Activated CD4-positive, alpha-beta memory T cell treated with anti-CD3 and anti-CD28 coated beads, Interleukin-2, amount 10 ng/mL, durations not matched to agents 7 days and 5 days (primary cell): ENCODE measurements around the gene TUT1. TPM values are rescaled to one million over a fixed set of nuclear protein-coding genes. Genes with fewer than 3 reads are reported as not detected.
A peak's percentile ranks its signal among the peaks of the same experiment; 100 is the strongest.

ENCODE experiments used
- CTCF ChIA-PET: fragments of 350-600 bp; sonication (Branson Sonifier 250); formaldehyde crosslinking; loops from one replicate; lab custom pipeline; 2021; ENCODE audit warnings: antibody characterized with exemption, inconsistent platforms; lab: Charles Lee
- POLR2A ChIA-PET: fragments of 350-600 bp; sonication (Branson Sonifier 250); formaldehyde crosslinking; loops from one replicate; lab custom pipeline; 2021; ENCODE audit warnings: antibody characterized with exemption; lab: Charles Lee
- DNase-seq: peaks from one replicate; pipeline ENCODE4 v3.0.0-alpha.2; 2020
- H3K27ac Mint-ChIP-seq: one replicate; pipeline ENCODE4 v1.8.0; 2021; ENCODE audit warnings: mild to moderate bottlenecking, mixed read lengths
- H3K27me3 Mint-ChIP-seq: one replicate; pipeline ENCODE4 v1.8.0; 2021; ENCODE audit warnings: mixed read lengths
- H3K36me3 Mint-ChIP-seq: one replicate; pipeline ENCODE4 v1.8.0; 2021; ENCODE audit warnings: low read depth, mixed read lengths
- H3K4me1 Mint-ChIP-seq: one replicate; pipeline ENCODE4 v1.8.0; 2021; ENCODE audit warnings: mixed read lengths
- H3K4me3 Mint-ChIP-seq: one replicate; pipeline ENCODE4 v1.8.0; 2021; ENCODE audit warnings: mild to moderate bottlenecking, mixed read lengths
- H3K9me3 Mint-ChIP-seq: one replicate; pipeline ENCODE4 v1.8.0; 2021; ENCODE audit warnings: mixed read lengths
- total RNA-seq, 2 experiments: library from RNA; stranded (reverse); gene quantifications; one replicate each; pipeline ENCODE4 v1.2.3, GENCODE V29; 2021

TUT1 gene
- total RNA-seq, 2 experiments from 2014 or later, result 23.7 to 25.2 TPM

GRCh38 chr11:62603776-62604299 is 12.5 kb upstream of the TUT1 start:
- CTCF ChIA-PET, result interaction anchor here (0.8 to 1.2 kb wide), 4 partner anchors 8 to 16 kb away, joined by 3 to 5 read pairs (median 3); partner anchors contain the start of gene TUT1
- Mint-ChIP-seq H3K27me3 (no peaks in the 10 kb centered on the region), H3K36me3 (peaks cover 66% of the 10 kb centered on the region)

GRCh38 chr11:62603072-62603408 is 11.7 kb upstream of the TUT1 start:
- Mint-ChIP-seq H3K9me3 (no peaks in the 10 kb centered on the region), H3K4me3 (peak overlapping the region; percentile 35), H3K4me1 (peaks cover 49% of the 10 kb centered on the region), H3K36me3 (peaks cover 67% of the 10 kb centered on the region), H3K27me3 (no peaks in the 10 kb centered on the region), H3K27ac (peak overlapping the region; percentile 24)
- ChIA-PET CTCF (interaction anchor here (1.1 to 1.2 kb wide), 2 partner anchors 9 to 11 kb away, joined by 3 read pairs; partner anchors contain the start of gene TUT1), POLR2A (interaction anchor here (0.8 to 6.4 kb wide), 5 partner anchors 8 to 62 kb away, joined by 5 to 84 read pairs (median 10); partner anchors contain the start of genes B3GAT3, C11orf98, CSKMT and EML3)
- DNase-seq, result no peak

More at GRCh38 chr11:62603776-62604299, 12.5 kb upstream of the TUT1 start:
- Mint-ChIP-seq H3K4me3 (peak overlapping the region; percentile 35), H3K27ac (peak overlapping the region; percentile 5), H3K4me1 (peaks cover 47% of the 10 kb centered on the region), H3K9me3 (no peaks in the 10 kb centered on the region)
- DNase-seq, result no peak
- POLR2A ChIA-PET, result interaction anchor here (1.2 to 6.4 kb wide), 5 partner anchors 8 to 61 kb away, joined by 5 to 84 read pairs (median 10); partner anchors contain the start of genes B3GAT3, C11orf98, CSKMT and EML3

- DNase-seq, result no peak
- H3K4me1 Mint-ChIP-seq, result peaks cover 49% of the 10 kb centered on the region
These were observed 11.1 kb upstream of the TUT1 start for GRCh38 chr11:62602141-62603071.

GRCh38 chr11:62601372-62602140 is 10.2 kb upstream of the TUT1 start, which contains the start of gene MTA2:
Gene MTA2, minus strand, starts transcription at chr11:62601865. Its CDS starts 415 bp downstream, at chr11:62601450.
- Mint-ChIP-seq H3K36me3 (peaks cover 69% of the 10 kb centered on the region), H3K27me3 (no peaks in the 10 kb centered on the region), H3K4me1 (peaks cover 53% of the 10 kb centered on the region), H3K9me3 (no peaks in the 10 kb centered on the region), H3K27ac (peak within 1 kb of the TSS; percentile 88), H3K4me3 (peak within 1 kb of the TSS; percentile 85)
- DNase-seq, result peak; percentile 100
- POLR2A ChIA-PET, result interaction anchor here (0.7 to 6.4 kb wide), 34 partner anchors 10 to 280 kb away, joined by 3 to 116 read pairs (median 4); partner anchors contain the start of genes AHNAK, B3GAT3, C11orf98 and CSKMT
- CTCF ChIA-PET, result interaction anchor here (0.8 to 3.3 kb wide), 10 partner anchors 10 to 206 kb away, joined by 3 to 51 read pairs (median 6); partner anchors contain the start of genes B3GAT3, EEF1G, HNRNPUL2 and TTC9C

More at GRCh38 chr11:62602141-62603071, 11.1 kb upstream of the TUT1 start:
- no peaks in the 10 kb centered on the region for H3K9me3 Mint-ChIP-seq
- H3K4me3 Mint-ChIP-seq, result peak overlapping the region; percentile 85
- peaks cover 67% of the 10 kb centered on the region for H3K36me3 Mint-ChIP-seq
- peak overlapping the region; percentile 88 for H3K27ac Mint-ChIP-seq
- CTCF ChIA-PET, result interaction anchor here (0.8 to 3.3 kb wide), 10 partner anchors 9 to 207 kb away, joined by 3 to 51 read pairs (median 6); partner anchors contain the start of genes B3GAT3, EEF1G, HNRNPUL2 and TTC9C
- POLR2A ChIA-PET, result interaction anchor here (0.7 to 6.4 kb wide), 33 partner anchors 9 to 279 kb away, joined by 3 to 116 read pairs (median 6); partner anchors contain the start of genes AHNAK, B3GAT3, C11orf98 and CSKMT
- H3K27me3 Mint-ChIP-seq, result no peaks in the 10 kb centered on the region

GRCh38 chr11:62601122-62601371 is 9.7 kb upstream of the TUT1 start:
- H3K9me3 Mint-ChIP-seq, result no peaks in the 10 kb centered on the region
- peak; percentile 52 for DNase-seq
- CTCF ChIA-PET, result interaction anchor here (0.6 to 3.3 kb wide), 10 partner anchors 9 to 1154 kb away, joined by 3 to 51 read pairs (median 6); partner anchors contain the start of genes EEF1G, HNRNPUL2, TTC9C and TUT1
- POLR2A ChIA-PET, result interaction anchor here (0.6 to 6.4 kb wide), 30 partner anchors 10 to 280 kb away, joined by 3 to 116 read pairs (median 6); partner anchors contain the start of genes B3GAT3, C11orf98, CSKMT and EEF1G
- H3K4me3 Mint-ChIP-seq, result peak overlapping the region; percentile 85
- peak overlapping the region; percentile 88 for H3K27ac Mint-ChIP-seq
- H3K36me3 Mint-ChIP-seq, result peaks cover 71% of the 10 kb centered on the region
- H3K4me1 Mint-ChIP-seq, result peaks cover 54% of the 10 kb centered on the region
- no peaks in the 10 kb centered on the region for H3K27me3 Mint-ChIP-seq

GRCh38 chr11:62600367-62601121 is 9.2 kb upstream of the TUT1 start:
- Mint-ChIP-seq H3K4me1 (peaks cover 55% of the 10 kb centered on the region), H3K27me3 (no peaks in the 10 kb centered on the region), H3K27ac (peak overlapping the region; percentile 88), H3K4me3 (peak overlapping the region; percentile 85), H3K9me3 (no peaks in the 10 kb centered on the region), H3K36me3 (peaks cover 74% of the 10 kb centered on the region)
- ChIA-PET CTCF (interaction anchor here (0.6 to 3.3 kb wide), 11 partner anchors 9 to 1153 kb away, joined by 3 to 51 read pairs (median 5); partner anchors contain the start of genes C11orf98, CSKMT, EEF1G and EML3), POLR2A (interaction anchor here (0.6 to 6.4 kb wide), 28 partner anchors 9 to 281 kb away, joined by 3 to 116 read pairs (median 8); partner anchors contain the start of genes B3GAT3, C11orf98, CSKMT and EEF1G)
- DNase-seq, result no peak

- Mint-ChIP-seq H3K4me1 (peaks cover 60% of the 10 kb centered on the region), H3K4me3 (peak overlapping the region; percentile 85), H3K27me3 (no peaks in the 10 kb centered on the region), H3K27ac (peak overlapping the region; percentile 88), H3K36me3 (peaks cover 74% of the 10 kb centered on the region), H3K9me3 (no peaks in the 10 kb centered on the region)
- DNase-seq, result no peak
- POLR2A ChIA-PET, result interaction anchor here (0.8 to 6.4 kb wide), 26 partner anchors 9 to 255 kb away, joined by 3 to 116 read pairs (median 6); partner anchors contain the start of genes B3GAT3, C11orf98, CSKMT and EEF1G
- CTCF ChIA-PET, result interaction anchor here (0.6 to 3.3 kb wide), 8 partner anchors 8 to 205 kb away, joined by 3 to 51 read pairs (median 5); partner anchors contain the start of genes C11orf98, CSKMT, EML3 and ROM1
These were observed 8.6 kb upstream of the TUT1 start for GRCh38 chr11:62599901-62600300.

- H3K4me3 Mint-ChIP-seq, result peak overlapping the region; percentile 85
- POLR2A ChIA-PET, result interaction anchor here (0.7 to 6.4 kb wide), 27 partner anchors 8 to 1606 kb away, joined by 3 to 116 read pairs (median 5); partner anchors contain the start of genes B3GAT3, C11orf98, CSKMT and EEF1G
- H3K27me3 Mint-ChIP-seq, result no peaks in the 10 kb centered on the region
- DNase-seq, result peak; percentile 98
- no peaks in the 10 kb centered on the region for H3K9me3 Mint-ChIP-seq
- peak overlapping the region; percentile 88 for H3K27ac Mint-ChIP-seq
- H3K4me1 Mint-ChIP-seq, result peaks cover 67% of the 10 kb centered on the region
- CTCF ChIA-PET, result interaction anchor here (0.6 to 3.3 kb wide), 9 partner anchors 7 to 205 kb away, joined by 3 to 51 read pairs (median 4); partner anchors contain the start of genes C11orf98, CSKMT, EML3 and LBHD1
- H3K36me3 Mint-ChIP-seq, result peaks cover 80% of the 10 kb centered on the region
These were observed 7.9 kb upstream of the TUT1 start for GRCh38 chr11:62599069-62599696.

- H3K27ac Mint-ChIP-seq, result peak overlapping the region; percentile 6
- POLR2A ChIA-PET, result interaction anchor here (0.9 to 5.4 kb wide), 4 partner anchors 19 to 246 kb away, joined by 4 to 129 read pairs (median 5); partner anchors contain the start of genes C11orf98, CSKMT, EEF1G and LBHD1
- CTCF ChIA-PET, result interaction anchor here (1.2 to 1.3 kb wide), 2 partner anchors 9 to 53 kb away, joined by 3 read pairs; no protein-coding TSS in a partner anchor
- no peaks in the 10 kb centered on the region for H3K9me3 Mint-ChIP-seq
- H3K4me1 Mint-ChIP-seq, result peaks cover 82% of the 10 kb centered on the region
- H3K27me3 Mint-ChIP-seq, result no peaks in the 10 kb centered on the region
- H3K4me3 Mint-ChIP-seq, result no peak overlapping the region
- no peak for DNase-seq
- H3K36me3 Mint-ChIP-seq, result peaks cover 85% of the 10 kb centered on the region
These were observed 3.8 kb upstream of the TUT1 start for GRCh38 chr11:62595124-62595523.

- peak; percentile 88 for DNase-seq
- H3K36me3 Mint-ChIP-seq, result peaks cover 71% of the 10 kb centered on the region
- peaks cover 78% of the 10 kb centered on the region for H3K4me1 Mint-ChIP-seq
- peak overlapping the region; percentile 63 for H3K4me3 Mint-ChIP-seq
- CTCF ChIA-PET, result interaction anchor here (0.7 to 3.7 kb wide), 21 partner anchors 7 to 270 kb away, joined by 3 to 51 read pairs (median 6); partner anchors contain the start of genes B3GAT3, C11orf98, CSKMT and EEF1G
- POLR2A ChIA-PET, result interaction anchor here (0.9 to 6.4 kb wide), 24 partner anchors 7 to 288 kb away, joined by 3 to 129 read pairs (median 22); partner anchors contain the start of genes B3GAT3, BSCL2, C11orf98 and CSKMT
- H3K9me3 Mint-ChIP-seq, result no peaks in the 10 kb centered on the region
- H3K27me3 Mint-ChIP-seq, result no peaks in the 10 kb centered on the region
- peak overlapping the region; percentile 89 for H3K27ac Mint-ChIP-seq
These were observed 2.2 kb upstream of the TUT1 start for GRCh38 chr11:62593434-62594044.
